ENCODE results near the gene ITCH. TPM values are rescaled to one million over a fixed set of nuclear protein-coding genes. Genes with fewer than 3 reads are reported as not detected.
A peak's percentile ranks its signal among the peaks of the same experiment; 100 is the strongest.

The ITCH gene
- total and polyA plus RNA-seq, 9 of the 15 experiments (the other 6 are each of a cell fraction or from before 2014, with no cell fraction given), result 7.5 to 53.0 (median 22.9) TPM

DNA sequence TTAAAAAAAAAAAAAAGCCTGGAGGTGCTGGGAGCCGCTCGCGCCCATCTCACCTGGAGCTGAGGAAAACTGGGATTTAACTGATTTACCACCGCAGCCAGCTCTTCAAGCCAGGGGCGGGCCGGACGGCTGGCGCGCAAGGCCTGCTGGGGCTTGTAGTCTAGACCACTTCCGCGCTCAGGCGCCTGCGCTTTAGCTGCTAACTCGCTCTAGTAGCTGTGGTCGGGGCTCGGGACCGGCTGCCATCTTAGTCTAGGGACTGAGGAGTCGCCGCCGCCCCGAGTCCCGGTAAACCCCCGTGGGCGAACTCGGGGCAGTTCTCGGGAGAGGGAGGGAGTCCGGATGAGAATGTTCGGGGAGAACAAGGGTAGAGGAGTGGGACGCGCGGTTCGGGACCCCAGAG, at the start of gene ITCH (continued):
- TF ChIP-seq ADNP (tag; IDR thresholded peaks at IDR 0.05), result no peak
- no peak for TF ChIP-seq MAFK (IDR thresholded peaks at IDR 0.05; ENCODE audit: low read length)
- TF ChIP-seq ARID2 (IDR thresholded peaks at IDR 0.05), result no peak
- TF ChIP-seq, protein P1, sequence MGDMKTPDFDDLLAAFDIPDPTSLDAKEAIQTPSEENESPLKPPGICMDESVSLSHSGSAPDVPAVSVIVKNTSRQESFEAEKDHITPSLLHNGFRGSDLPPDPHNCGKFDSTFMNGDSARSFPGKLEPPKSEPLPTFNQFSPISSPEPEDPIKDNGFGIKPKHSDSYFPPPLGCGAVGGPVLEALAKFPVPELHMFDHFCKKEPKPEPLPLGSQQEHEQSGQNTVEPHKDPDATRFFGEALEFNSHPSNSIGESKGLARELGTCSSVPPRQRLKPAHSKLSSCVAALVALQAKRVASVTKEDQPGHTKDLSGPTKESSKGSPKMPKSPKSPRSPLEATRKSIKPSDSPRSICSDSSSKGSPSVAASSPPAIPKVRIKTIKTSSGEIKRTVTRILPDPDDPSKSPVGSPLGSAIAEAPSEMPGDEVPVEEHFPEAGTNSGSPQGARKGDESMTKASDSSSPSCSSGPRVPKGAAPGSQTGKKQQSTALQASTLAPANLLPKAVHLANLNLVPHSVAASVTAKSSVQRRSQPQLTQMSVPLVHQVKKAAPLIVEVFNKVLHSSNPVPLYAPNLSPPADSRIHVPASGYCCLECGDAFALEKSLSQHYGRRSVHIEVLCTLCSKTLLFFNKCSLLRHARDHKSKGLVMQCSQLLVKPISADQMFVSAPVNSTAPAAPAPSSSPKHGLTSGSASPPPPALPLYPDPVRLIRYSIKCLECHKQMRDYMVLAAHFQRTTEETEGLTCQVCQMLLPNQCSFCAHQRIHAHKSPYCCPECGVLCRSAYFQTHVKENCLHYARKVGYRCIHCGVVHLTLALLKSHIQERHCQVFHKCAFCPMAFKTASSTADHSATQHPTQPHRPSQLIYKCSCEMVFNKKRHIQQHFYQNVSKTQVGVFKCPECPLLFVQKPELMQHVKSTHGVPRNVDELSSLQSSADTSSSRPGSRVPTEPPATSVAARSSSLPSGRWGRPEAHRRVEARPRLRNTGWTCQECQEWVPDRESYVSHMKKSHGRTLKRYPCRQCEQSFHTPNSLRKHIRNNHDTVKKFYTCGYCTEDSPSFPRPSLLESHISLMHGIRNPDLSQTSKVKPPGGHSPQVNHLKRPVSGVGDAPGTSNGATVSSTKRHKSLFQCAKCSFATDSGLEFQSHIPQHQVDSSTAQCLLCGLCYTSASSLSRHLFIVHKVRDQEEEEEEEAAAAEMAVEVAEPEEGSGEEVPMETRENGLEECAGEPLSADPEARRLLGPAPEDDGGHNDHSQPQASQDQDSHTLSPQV (IDR thresholded peaks at IDR 0.05), result no peak
- no peak for TF ChIP-seq FOXM1 (IDR thresholded peaks at IDR 0.05; ENCODE audit: low read depth)
- no peak for TF ChIP-seq FOXM1 (CRISPR knock-in tag; IDR thresholded peaks at IDR 0.05; ENCODE audit: low read depth)
- peak; percentile 73; the same call in 1 of the 2 replicates for TF ChIP-seq TAF7 (tag; IDR thresholded peaks at IDR 0.05)
- TF ChIP-seq, protein P2, sequence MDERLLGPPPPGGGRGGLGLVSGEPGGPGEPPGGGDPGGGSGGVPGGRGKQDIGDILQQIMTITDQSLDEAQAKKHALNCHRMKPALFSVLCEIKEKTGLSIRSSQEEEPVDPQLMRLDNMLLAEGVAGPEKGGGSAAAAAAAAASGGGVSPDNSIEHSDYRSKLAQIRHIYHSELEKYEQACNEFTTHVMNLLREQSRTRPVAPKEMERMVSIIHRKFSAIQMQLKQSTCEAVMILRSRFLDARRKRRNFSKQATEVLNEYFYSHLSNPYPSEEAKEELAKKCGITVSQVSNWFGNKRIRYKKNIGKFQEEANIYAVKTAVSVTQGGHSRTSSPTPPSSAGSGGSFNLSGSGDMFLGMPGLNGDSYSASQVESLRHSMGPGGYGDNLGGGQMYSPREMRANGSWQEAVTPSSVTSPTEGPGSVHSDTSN (CRISPR knock-in tag; IDR thresholded peaks at IDR 0.05; ENCODE audit: low read depth), result no peak
- TF ChIP-seq, protein P2 (tag; conservative IDR thresholded peaks at IDR 0.05; ENCODE audit: low read depth), result no peak
- no peak for TF ChIP-seq DACH1 (IDR thresholded peaks at IDR 0.05; ENCODE audit: partially characterized antibody)
- TF ChIP-seq, protein P3, sequence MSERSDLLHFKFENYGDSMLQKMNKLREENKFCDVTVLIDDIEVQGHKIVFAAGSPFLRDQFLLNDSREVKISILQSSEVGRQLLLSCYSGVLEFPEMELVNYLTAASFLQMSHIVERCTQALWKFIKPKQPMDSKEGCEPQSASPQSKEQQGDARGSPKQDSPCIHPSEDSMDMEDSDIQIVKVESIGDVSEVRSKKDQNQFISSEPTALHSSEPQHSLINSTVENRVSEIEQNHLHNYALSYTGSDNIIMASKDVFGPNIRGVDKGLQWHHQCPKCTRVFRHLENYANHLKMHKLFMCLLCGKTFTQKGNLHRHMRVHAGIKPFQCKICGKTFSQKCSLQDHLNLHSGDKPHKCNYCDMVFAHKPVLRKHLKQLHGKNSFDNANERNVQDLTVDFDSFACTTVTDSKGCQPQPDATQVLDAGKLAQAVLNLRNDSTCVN (CRISPR knock-in tag; IDR thresholded peaks at IDR 0.05), result 0 out of 2 replicates have a peak, but pooled peaks have one; percentile 28
- TF ChIP-seq, protein P4, sequence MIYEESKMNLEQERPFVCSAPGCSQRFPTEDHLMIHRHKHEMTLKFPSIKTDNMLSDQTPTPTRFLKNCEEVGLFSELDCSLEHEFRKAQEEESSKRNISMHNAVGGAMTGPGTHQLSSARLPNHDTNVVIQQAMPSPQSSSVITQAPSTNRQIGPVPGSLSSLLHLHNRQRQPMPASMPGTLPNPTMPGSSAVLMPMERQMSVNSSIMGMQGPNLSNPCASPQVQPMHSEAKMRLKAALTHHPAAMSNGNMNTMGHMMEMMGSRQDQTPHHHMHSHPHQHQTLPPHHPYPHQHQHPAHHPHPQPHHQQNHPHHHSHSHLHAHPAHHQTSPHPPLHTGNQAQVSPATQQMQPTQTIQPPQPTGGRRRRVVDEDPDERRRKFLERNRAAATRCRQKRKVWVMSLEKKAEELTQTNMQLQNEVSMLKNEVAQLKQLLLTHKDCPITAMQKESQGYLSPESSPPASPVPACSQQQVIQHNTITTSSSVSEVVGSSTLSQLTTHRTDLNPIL (CRISPR knock-in tag; IDR thresholded peaks at IDR 0.05), result no peak
- TF ChIP-seq MAFF (IDR thresholded peaks at IDR 0.05; ENCODE audit: low read length), result no peak
- no peak for TF ChIP-seq RBM17 (IDR thresholded peaks at IDR 0.05; ENCODE audit: borderline replicate concordance, low read depth, low read length)
- TF ChIP-seq TAF1 (IDR thresholded peaks at IDR 0.05; ENCODE audit: control insufficient read depth, extremely low read depth, insufficient read depth, low read length, severe bottlenecking), result peak; percentile 94
- TF ChIP-seq GATAD2B (IDR thresholded peaks at IDR 0.05; ENCODE audit: borderline replicate concordance), result no peak
- TF ChIP-seq RAD51 (IDR thresholded peaks at IDR 0.05; ENCODE audit: borderline replicate concordance, low read depth), result no peak
- peak; percentile 68 for TF ChIP-seq NFRKB (IDR thresholded peaks at IDR 0.05; ENCODE audit: low read depth)
- TF ChIP-seq HMGN3 (IDR thresholded peaks at IDR 0.05; ENCODE audit: borderline replicate concordance, extremely low read depth, insufficient read length, low read depth, low read length), result peak; percentile 72
- TF ChIP-seq SNRNP70 (optimal IDR thresholded peaks at IDR 0.05; ENCODE audit: low read depth, low read length), result no peak
- 0 out of 2 replicates have a peak, but pooled peaks have one; percentile 3 for TF ChIP-seq NFIC (IDR thresholded peaks at IDR 0.05)
